ENCODE results near the gene DUSP6. TPM values are rescaled to one million over a fixed set of nuclear protein-coding genes. Genes with fewer than 3 reads are reported as not detected.

The DUSP6 gene
- total and polyA plus RNA-seq, 2 of the 13 experiments (the other 11 are each of a cell fraction or from before 2014, with no cell fraction given): 40.9 to 161 TPM

- TF ChIP-seq HDAC1 (CRISPR knock-in tag; IDR thresholded peaks at IDR 0.05): no peak
- TF ChIP-seq SKI (IDR thresholded peaks at IDR 0.05; ENCODE audit: partially characterized antibody): no peak
- TF ChIP-seq, protein P1, sequence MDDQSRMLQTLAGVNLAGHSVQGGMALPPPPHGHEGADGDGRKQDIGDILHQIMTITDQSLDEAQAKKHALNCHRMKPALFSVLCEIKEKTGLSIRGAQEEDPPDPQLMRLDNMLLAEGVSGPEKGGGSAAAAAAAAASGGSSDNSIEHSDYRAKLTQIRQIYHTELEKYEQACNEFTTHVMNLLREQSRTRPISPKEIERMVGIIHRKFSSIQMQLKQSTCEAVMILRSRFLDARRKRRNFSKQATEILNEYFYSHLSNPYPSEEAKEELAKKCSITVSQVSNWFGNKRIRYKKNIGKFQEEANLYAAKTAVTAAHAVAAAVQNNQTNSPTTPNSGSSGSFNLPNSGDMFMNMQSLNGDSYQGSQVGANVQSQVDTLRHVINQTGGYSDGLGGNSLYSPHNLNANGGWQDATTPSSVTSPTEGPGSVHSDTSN (CRISPR knock-in tag; IDR thresholded peaks at IDR 0.05; ENCODE audit: borderline replicate concordance): 0 out of 2 replicates have a peak, but pooled peaks have one; percentile 15
- no peak for TF ChIP-seq KDM6A (CRISPR knock-in tag; IDR thresholded peaks at IDR 0.05; ENCODE audit: low read depth)
- TF ChIP-seq ZNF121 (CRISPR knock-in tag; IDR thresholded peaks at IDR 0.05): no peak
- TF ChIP-seq, protein P2, sequence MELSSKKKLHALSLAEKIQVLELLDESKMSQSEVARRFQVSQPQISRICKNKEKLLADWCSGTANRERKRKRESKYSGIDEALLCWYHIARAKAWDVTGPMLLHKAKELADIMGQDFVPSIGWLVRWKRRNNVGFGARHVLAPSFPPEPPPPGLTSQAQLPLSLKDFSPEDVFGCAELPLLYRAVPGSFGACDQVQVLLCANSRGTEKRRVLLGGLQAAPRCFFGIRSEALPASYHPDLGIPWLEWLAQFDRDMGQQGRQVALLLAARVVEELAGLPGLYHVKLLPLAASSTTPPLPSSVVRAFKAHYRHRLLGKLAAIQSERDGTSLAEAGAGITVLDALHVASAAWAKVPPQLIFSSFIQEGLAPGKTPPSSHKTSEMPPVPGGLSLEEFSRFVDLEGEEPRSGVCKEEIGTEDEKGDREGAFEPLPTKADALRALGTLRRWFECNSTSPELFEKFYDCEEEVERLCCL (CRISPR knock-in tag; IDR thresholded peaks at IDR 0.05; ENCODE audit: borderline replicate concordance): peak; percentile 10; the same call in 1 of the 2 replicates
- TF ChIP-seq, protein P3, sequence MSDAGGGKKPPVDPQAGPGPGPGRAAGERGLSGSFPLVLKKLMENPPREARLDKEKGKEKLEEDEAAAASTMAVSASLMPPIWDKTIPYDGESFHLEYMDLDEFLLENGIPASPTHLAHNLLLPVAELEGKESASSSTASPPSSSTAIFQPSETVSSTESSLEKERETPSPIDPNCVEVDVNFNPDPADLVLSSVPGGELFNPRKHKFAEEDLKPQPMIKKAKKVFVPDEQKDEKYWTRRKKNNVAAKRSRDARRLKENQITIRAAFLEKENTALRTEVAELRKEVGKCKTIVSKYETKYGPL (CRISPR knock-in tag; IDR thresholded peaks at IDR 0.05): peak; percentile 14; the same call in 1 of the 2 replicates
- TF ChIP-seq ERF (CRISPR knock-in tag; IDR thresholded peaks at IDR 0.05): no peak; the same call in 1 of the 2 replicates
- TF ChIP-seq MLXIP (CRISPR knock-in tag; IDR thresholded peaks at IDR 0.05; ENCODE audit: borderline replicate concordance): 0 out of 2 replicates have a peak, but pooled peaks have one; percentile 13
- no peak for TF ChIP-seq ZNF788 (CRISPR knock-in tag; IDR thresholded peaks at IDR 0.05; ENCODE audit: borderline replicate concordance)
- no peak for TF ChIP-seq ZFP90 (CRISPR knock-in tag; IDR thresholded peaks at IDR 0.05; ENCODE audit: borderline replicate concordance)
- no peak for TF ChIP-seq ARNTL (CRISPR knock-in tag; IDR thresholded peaks at IDR 0.05)
- no peak for TF ChIP-seq ELK4 (CRISPR knock-in tag; IDR thresholded peaks at IDR 0.05; ENCODE audit: borderline replicate concordance)
- TF ChIP-seq ZNF264 (CRISPR knock-in tag; IDR thresholded peaks at IDR 0.05): 0 out of 2 replicates have a peak, but pooled peaks have one; percentile 22
- peak; percentile 15; the same call in 1 of the 2 replicates for TF ChIP-seq ZNF703 (CRISPR knock-in tag; IDR thresholded peaks at IDR 0.05; ENCODE audit: borderline replicate concordance)
- TF ChIP-seq ZNF24 (IDR thresholded peaks at IDR 0.05): no peak
- TF ChIP-seq, protein P4, sequence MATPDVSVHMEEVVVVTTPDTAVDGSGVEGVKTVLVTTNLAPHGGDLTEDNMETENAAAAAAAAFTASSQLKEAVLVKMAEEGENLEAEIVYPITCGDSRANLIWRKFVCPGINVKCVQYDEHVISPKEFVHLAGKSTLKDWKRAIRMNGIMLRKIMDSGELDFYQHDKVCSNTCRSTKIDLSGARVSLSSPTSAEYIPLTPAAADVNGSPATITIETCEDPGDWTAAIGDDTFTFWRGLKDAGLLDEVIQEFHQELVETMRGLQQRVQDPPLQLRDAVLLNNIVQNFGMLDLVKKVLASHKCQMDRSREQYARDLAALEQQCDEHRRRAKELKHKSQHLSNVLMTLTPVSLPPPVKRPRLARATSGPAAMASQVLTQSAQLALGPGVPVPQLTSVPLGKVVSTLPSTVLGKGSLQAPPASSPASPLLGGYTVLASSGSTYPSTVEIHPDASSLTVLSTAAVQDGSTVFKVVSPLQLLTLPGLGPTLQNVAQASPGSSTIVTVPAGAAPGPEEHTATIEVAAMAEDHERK (CRISPR knock-in tag; IDR thresholded peaks at IDR 0.05; ENCODE audit: low read depth): no peak
- peak; percentile 13; the same call in 1 of the 2 replicates for TF ChIP-seq PAX8 (CRISPR knock-in tag; IDR thresholded peaks at IDR 0.05; ENCODE audit: borderline replicate concordance)
- TF ChIP-seq KDM4B (CRISPR knock-in tag; IDR thresholded peaks at IDR 0.05): no peak
- no peak for TF ChIP-seq MAFF (IDR thresholded peaks at IDR 0.05; ENCODE audit: low read depth, low read length)
- TF ChIP-seq SMARCE1 (IDR thresholded peaks at IDR 0.05; ENCODE audit: borderline replicate concordance): no peak
- TF ChIP-seq KLF16 (CRISPR knock-in tag; IDR thresholded peaks at IDR 0.05): peak in 1 of 2 experiments; percentile 69; a peak in 1 of 4 replicates
- no peak for TF ChIP-seq ZBTB7B (CRISPR knock-in tag; IDR thresholded peaks at IDR 0.05)
Measured at GRCh38 chr12:89352242-89352491, 134 bp downstream of the DUSP6 start (continued).
